ENCODE data around the gene BABAM2. TPM values are rescaled to one million over a fixed set of nuclear protein-coding genes. Genes with fewer than 3 reads are reported as not detected.

The BABAM2 gene
- total and polyA plus RNA-seq, 7 experiments from 2014 or later, result 34.2 to 58.2 (median 44.2) TPM

DNA sequence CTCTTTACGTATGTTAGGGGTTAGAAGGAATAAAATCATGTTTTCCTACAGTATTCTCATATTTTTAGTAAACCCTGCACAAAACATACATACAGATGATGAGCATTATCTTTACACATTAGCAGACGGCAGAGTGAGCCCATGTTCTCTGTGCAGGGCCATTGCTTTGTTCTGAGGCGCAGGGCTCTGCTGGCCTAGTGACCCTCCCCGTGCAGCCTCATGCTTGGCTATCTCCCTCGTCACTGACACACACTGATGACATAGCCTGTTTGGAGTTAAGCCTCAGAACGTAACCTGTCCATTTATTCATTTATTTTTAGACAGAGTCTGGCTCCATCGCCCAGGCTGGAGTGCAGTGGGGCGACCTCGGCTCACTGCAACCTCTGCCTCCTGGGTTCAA lies 386.3 kb downstream of the BABAM2 start:
- Histone ChIP-seq H3K27me3 (ENCODE audit: control insufficient read depth in 2 of 2, insufficient read depth in 2 of 2, low read length in 2 of 2) (no peaks in the 10 kb centered on the region), H3K4me1 (ENCODE audit: control insufficient read depth in 2 of 2, insufficient read depth in 2 of 2, low read length in 2 of 2) (peaks cover 0 to 12% of the 10 kb centered on the region in 2 donors), H3K36me3 (ENCODE audit: control insufficient read depth in 2 of 3, insufficient read depth in 3 of 3, low read length in 3 of 3) (peaks cover 0 to 5% (median 0%) of the 10 kb centered on the region in 3 experiments), H3K4me3 (ENCODE audit: low read length) (no peak overlapping the region), H3K9me3 (ENCODE audit: control insufficient read depth in 2 of 3, low read length in 3 of 3) (no peaks in the 10 kb centered on the region), H3K27ac (ENCODE audit: low read depth, low read length) (no peak overlapping the region)
- DNase-seq (no peak), ATAC-seq (no peak)
- ChIA-PET CTCF (no interaction called here), POLR2A (no interaction called here)
- intact Hi-C loops (cut with micrococcal nuclease), result no loop called here
- Mint-ChIP-seq H3K4me3 (no peak overlapping the region), H3K4me1 (peaks cover 0 to 37% (median 2%) of the 10 kb centered on the region in 7 donors), H3K9me3 (peaks cover 0 to 1% (median 0%) of the 10 kb centered on the region in 11 donors), H3K36me3 (peaks cover 5 to 45% (median 26%) of the 10 kb centered on the region in 5 donors), H3K27me3 (no peaks in the 10 kb centered on the region), H3K27ac (no peak overlapping the region)

DNA sequence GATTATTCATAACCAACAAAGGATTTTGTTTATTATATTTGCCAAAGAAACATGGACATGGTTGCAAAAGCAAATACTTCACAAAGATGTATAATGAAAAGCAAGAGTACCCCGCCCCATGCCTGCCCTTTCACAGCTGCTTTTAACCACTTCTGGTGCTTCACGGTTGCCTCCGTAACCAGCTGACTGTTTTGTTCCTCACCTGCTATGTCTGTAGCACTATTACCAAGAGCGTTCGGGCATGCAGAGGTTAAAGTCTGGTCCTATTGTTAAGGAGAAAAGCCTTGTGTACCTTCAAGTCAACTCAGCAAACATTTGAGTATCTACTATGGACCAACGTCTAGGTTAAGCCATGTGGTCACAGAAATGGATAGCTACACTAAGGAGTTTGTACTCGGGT lies 386.9 kb downstream of the BABAM2 start:
- Mint-ChIP-seq H3K36me3 (peaks cover 5 to 40% (median 19%) of the 10 kb centered on the region in 5 donors), H3K9me3 (no peaks in the 10 kb centered on the region), H3K27ac (no peak overlapping the region), H3K4me1 (peaks cover 0 to 31% (median 0%) of the 10 kb centered on the region in 7 donors), H3K27me3 (no peaks in the 10 kb centered on the region), H3K4me3 (no peak overlapping the region)
- ChIA-PET CTCF (no interaction called here), POLR2A (no interaction called here)
- no peak for DNase-seq
- no peaks in the 10 kb centered on the region for H3K27me3 ChIP-seq (ENCODE audit: control insufficient read depth in 2 of 2, insufficient read depth in 2 of 2, low read length in 2 of 2)
- peaks cover 0 to 5% (median 0%) of the 10 kb centered on the region in 3 experiments for H3K36me3 ChIP-seq (ENCODE audit: control insufficient read depth in 2 of 3, insufficient read depth in 3 of 3, low read length in 3 of 3)
- intact Hi-C loops (cut with micrococcal nuclease), result no loop called here
- no peak overlapping the region for H3K4me3 ChIP-seq (ENCODE audit: low read length)
- no peak for ATAC-seq
- peaks cover 0 to 12% of the 10 kb centered on the region in 2 donors for H3K4me1 ChIP-seq (ENCODE audit: control insufficient read depth in 2 of 2, insufficient read depth in 2 of 2, low read length in 2 of 2)
- H3K27ac ChIP-seq (ENCODE audit: low read depth, low read length), result no peak overlapping the region
- no peaks in the 10 kb centered on the region for H3K9me3 ChIP-seq (ENCODE audit: control insufficient read depth in 2 of 3, low read length in 3 of 3)

DNA sequence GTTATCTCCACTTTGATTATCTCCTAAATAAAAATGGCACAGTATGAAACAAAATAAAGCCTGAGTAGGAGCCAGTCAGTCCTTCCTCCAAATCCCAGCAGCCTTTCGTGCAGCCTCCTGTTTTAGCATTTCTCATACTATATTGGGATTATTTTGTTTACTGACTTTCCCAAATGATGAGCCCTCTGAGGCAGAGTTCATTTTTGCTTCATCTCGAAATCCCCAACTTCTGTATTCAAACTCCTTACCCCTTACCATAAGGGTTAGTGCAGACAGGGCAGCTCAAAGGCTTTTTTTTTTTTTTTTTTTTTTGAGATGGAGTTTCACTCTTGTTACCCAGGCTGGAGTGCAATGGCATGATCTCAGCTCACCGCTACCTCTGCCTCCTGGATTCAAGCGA lies 388.8 kb downstream of the BABAM2 start:
- intact Hi-C loops (cut with micrococcal nuclease), result no loop called here
- ATAC-seq (no peak), DNase-seq (no peak)
- peaks cover 0 to under 1% of the 10 kb centered on the region in 2 donors for H3K4me1 ChIP-seq (ENCODE audit: control insufficient read depth in 2 of 2, insufficient read depth in 2 of 2, low read length in 2 of 2)
- H3K4me3 Mint-ChIP-seq, result no peak overlapping the region
- no peak overlapping the region for H3K27ac Mint-ChIP-seq
- peaks cover 0 to 5% (median 0%) of the 10 kb centered on the region in 3 experiments for H3K36me3 ChIP-seq (ENCODE audit: control insufficient read depth in 2 of 3, insufficient read depth in 3 of 3, low read length in 3 of 3)
- H3K27ac ChIP-seq (ENCODE audit: low read depth, low read length), result no peak overlapping the region
- no peak overlapping the region for H3K4me3 ChIP-seq (ENCODE audit: low read length)
- no peaks in the 10 kb centered on the region for H3K27me3 Mint-ChIP-seq
- H3K27me3 ChIP-seq (ENCODE audit: control insufficient read depth in 2 of 2, insufficient read depth in 2 of 2, low read length in 2 of 2), result no peaks in the 10 kb centered on the region
- H3K9me3 Mint-ChIP-seq, result no peaks in the 10 kb centered on the region
- no peaks in the 10 kb centered on the region for H3K9me3 ChIP-seq (ENCODE audit: control insufficient read depth in 2 of 3, low read length in 3 of 3)
- ChIA-PET CTCF (no interaction called here), POLR2A (no interaction called here)
- H3K4me1 Mint-ChIP-seq, result peaks cover 0 to 25% (median 0%) of the 10 kb centered on the region in 7 donors
- H3K36me3 Mint-ChIP-seq, result peaks cover 0 to 37% (median 14%) of the 10 kb centered on the region in 5 donors

DNA sequence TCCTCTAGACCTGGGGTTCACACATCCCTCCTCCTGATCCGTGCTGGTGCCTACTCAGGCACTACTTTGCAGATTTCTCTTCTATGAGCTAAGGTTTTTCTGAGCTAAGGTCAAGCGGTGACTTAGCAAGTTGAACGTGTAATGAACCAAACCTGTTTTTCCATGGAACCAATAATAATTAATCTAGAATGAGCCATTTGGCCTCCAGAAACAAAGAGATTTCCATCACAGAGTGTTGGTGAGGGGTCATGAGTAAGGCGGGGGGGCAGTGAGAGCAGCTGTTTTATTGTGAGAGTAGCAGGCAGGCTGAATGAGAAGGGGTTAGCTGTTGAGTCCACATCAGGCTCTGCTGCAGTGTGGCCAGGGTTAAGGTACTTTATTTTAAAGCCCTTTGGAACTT lies 390.1 kb downstream of the BABAM2 start:
- ATAC-seq (no peak), DNase-seq (no peak)
- H3K36me3 ChIP-seq (ENCODE audit: control insufficient read depth in 2 of 3, insufficient read depth in 3 of 3, low read length in 3 of 3), result no peaks in the 10 kb centered on the region
- no peak overlapping the region for H3K27ac ChIP-seq (ENCODE audit: low read depth, low read length)
- H3K4me3 ChIP-seq (ENCODE audit: low read length), result no peak overlapping the region
- intact Hi-C loops (cut with micrococcal nuclease), result no loop called here
- no peaks in the 10 kb centered on the region for H3K27me3 Mint-ChIP-seq
- H3K27ac Mint-ChIP-seq, result peak overlapping the region in 1 of 9 donors; percentile 19
- CTCF ChIA-PET, result no interaction called here
- POLR2A ChIA-PET, result no interaction called here
- H3K9me3 Mint-ChIP-seq, result no peaks in the 10 kb centered on the region
- peaks cover 0 to 42% (median 14%) of the 10 kb centered on the region in 5 donors for H3K36me3 Mint-ChIP-seq
- no peak overlapping the region for H3K4me3 Mint-ChIP-seq
- no peaks in the 10 kb centered on the region for H3K4me1 ChIP-seq (ENCODE audit: control insufficient read depth in 2 of 2, insufficient read depth in 2 of 2, low read length in 2 of 2)
- H3K4me1 Mint-ChIP-seq, result peaks cover 0 to 15% (median 0%) of the 10 kb centered on the region in 7 donors
- no peaks in the 10 kb centered on the region for H3K9me3 ChIP-seq (ENCODE audit: control insufficient read depth in 2 of 3, low read length in 3 of 3)
- no peaks in the 10 kb centered on the region for H3K27me3 ChIP-seq (ENCODE audit: control insufficient read depth in 2 of 2, insufficient read depth in 2 of 2, low read length in 2 of 2)

DNA sequence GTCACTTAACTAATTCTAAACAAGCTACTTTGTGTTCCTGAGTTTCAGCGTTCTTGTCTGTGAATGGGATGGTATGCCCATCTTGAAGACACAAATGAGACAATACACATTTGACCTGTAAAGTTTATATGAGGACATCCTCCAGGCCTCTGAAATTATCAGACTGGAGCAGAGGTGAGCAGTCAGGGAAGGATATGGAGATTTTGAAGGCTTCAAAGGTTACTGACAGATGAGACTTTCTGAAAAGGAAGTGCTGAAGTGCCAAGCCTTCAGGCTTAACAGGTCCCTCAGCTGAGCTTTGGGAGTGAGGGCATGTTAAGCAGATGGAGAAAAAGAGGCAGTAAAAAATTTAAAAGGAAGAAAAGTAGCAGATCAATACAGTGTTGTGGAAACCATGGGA lies 391.2 kb downstream of the BABAM2 start:
- H3K27ac Mint-ChIP-seq, result peak overlapping the region in 1 of 9 donors; percentile 61
- H3K36me3 Mint-ChIP-seq, result peaks cover 3 to 42% (median 14%) of the 10 kb centered on the region in 5 donors
- Histone ChIP-seq H3K4me1 (ENCODE audit: control insufficient read depth in 2 of 2, insufficient read depth in 2 of 2, low read length in 2 of 2) (no peaks in the 10 kb centered on the region), H3K9me3 (ENCODE audit: control insufficient read depth in 2 of 3, low read length in 3 of 3) (no peaks in the 10 kb centered on the region), H3K27ac (ENCODE audit: low read depth, low read length) (no peak overlapping the region), H3K36me3 (ENCODE audit: control insufficient read depth in 2 of 3, insufficient read depth in 3 of 3, low read length in 3 of 3) (peaks cover 0 to 5% (median 0%) of the 10 kb centered on the region in 3 experiments), H3K27me3 (ENCODE audit: control insufficient read depth in 2 of 2, insufficient read depth in 2 of 2, low read length in 2 of 2) (no peaks in the 10 kb centered on the region), H3K4me3 (ENCODE audit: low read length) (no peak overlapping the region)
- intact Hi-C loops (cut with micrococcal nuclease), result no loop called here
- H3K4me3 Mint-ChIP-seq, result no peak overlapping the region
- ChIA-PET CTCF (interaction anchor here (0.7 kb wide), 1 partner anchor 12 kb away, joined by 3 read pairs; no protein-coding TSS in a partner anchor), POLR2A (no interaction called here)
- peaks cover 0 to 6% (median 4%) of the 10 kb centered on the region in 7 donors for H3K4me1 Mint-ChIP-seq
- DNase-seq (no peak), ATAC-seq (no peak)
- H3K9me3 Mint-ChIP-seq, result no peaks in the 10 kb centered on the region
- no peaks in the 10 kb centered on the region for H3K27me3 Mint-ChIP-seq

DNA sequence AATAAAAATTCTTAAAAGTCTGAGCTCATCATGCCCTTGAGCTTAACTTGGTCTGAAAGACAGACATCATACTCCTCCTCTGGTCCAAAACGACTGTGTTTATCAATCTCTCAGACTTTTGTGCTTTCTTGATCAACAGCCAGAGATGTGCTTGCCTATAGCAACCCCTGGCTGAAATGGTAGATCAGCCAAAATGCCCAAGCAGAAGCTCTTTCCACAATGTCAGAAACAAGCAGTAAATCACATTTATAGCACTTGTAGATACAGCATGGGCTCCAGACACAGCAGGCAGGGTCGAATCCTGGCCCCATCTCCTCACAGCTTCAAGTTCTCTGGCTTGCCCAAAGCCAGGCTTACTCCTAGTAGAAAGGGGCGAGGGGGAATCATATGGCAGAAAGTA lies 391.7 kb downstream of the BABAM2 start:
- Histone ChIP-seq H3K4me1 (ENCODE audit: control insufficient read depth in 2 of 2, insufficient read depth in 2 of 2, low read length in 2 of 2) (no peaks in the 10 kb centered on the region), H3K4me3 (ENCODE audit: low read length) (no peak overlapping the region), H3K27me3 (ENCODE audit: control insufficient read depth in 2 of 2, insufficient read depth in 2 of 2, low read length in 2 of 2) (no peaks in the 10 kb centered on the region), H3K27ac (ENCODE audit: low read depth, low read length) (no peak overlapping the region), H3K9me3 (ENCODE audit: control insufficient read depth in 2 of 3, low read length in 3 of 3) (no peaks in the 10 kb centered on the region), H3K36me3 (ENCODE audit: control insufficient read depth in 2 of 3, insufficient read depth in 3 of 3, low read length in 3 of 3) (peaks cover 0 to 5% (median 0%) of the 10 kb centered on the region in 3 experiments)
- no peaks in the 10 kb centered on the region for H3K9me3 Mint-ChIP-seq
- intact Hi-C loops (cut with micrococcal nuclease), result no loop called here
- DNase-seq, result no peak
- peaks cover 0 to 6% (median 4%) of the 10 kb centered on the region in 7 donors for H3K4me1 Mint-ChIP-seq
- H3K36me3 Mint-ChIP-seq, result peaks cover 3 to 43% (median 16%) of the 10 kb centered on the region in 5 donors
- no peak for ATAC-seq
- CTCF ChIA-PET, result interaction anchor here (0.6 to 0.7 kb wide), 2 partner anchors 12 to 41 kb away, joined by 3 read pairs; no protein-coding TSS in a partner anchor
- no peaks in the 10 kb centered on the region for H3K27me3 Mint-ChIP-seq
- no peak overlapping the region for H3K27ac Mint-ChIP-seq
- POLR2A ChIA-PET, result no interaction called here
- no peak overlapping the region for H3K4me3 Mint-ChIP-seq
